Activated CD8-positive, alpha-beta memory T cell treated with anti-CD3 and anti-CD28 coated beads for 36 hours (primary cell): ENCODE results near the gene SCCPDH. TPM values are rescaled to one million over a fixed set of nuclear protein-coding genes. Genes with fewer than 3 reads are reported as not detected.

Experiments
- CTCF ChIA-PET: fragments of 350-600 bp; sonication (Branson Sonifier 250); formaldehyde crosslinking; loops from one replicate; lab custom pipeline; 2021; ENCODE audit warnings: antibody characterized with exemption; lab: Charles Lee
- POLR2A ChIA-PET: fragments of 350-600 bp; sonication (Branson Sonifier 250); formaldehyde crosslinking; loops from one replicate; lab custom pipeline; 2021; ENCODE audit warnings: antibody characterized with exemption; lab: Charles Lee
- total RNA-seq, 2 experiments: library from RNA; stranded (reverse); gene quantifications; one replicate each; pipeline ENCODE4 v1.2.3, GENCODE V29; 2021

Gene SCCPDH
- total RNA-seq, 2 experiments from 2014 or later: 42.1 to 44.1 TPM

GRCh38 chr1:246815693-246816270, 91.6 kb downstream of the SCCPDH start:
- POLR2A ChIA-PET: no interaction called here
- CTCF ChIA-PET: no interaction called here

Other genes with a start within 250 kb of the SCCPDH start
- gene SMYD3, start 217.1 kb upstream of the SCCPDH start, total RNA-seq: 10 to 100 TPM; 17.6 to 20.5 TPM
- gene TFB2M, start 158.1 kb upstream of the SCCPDH start, total RNA-seq: 10 to 100 TPM; 32.3 to 32.6 TPM
- gene CNST, start 158.0 kb upstream of the SCCPDH start, total RNA-seq: 10 to 100 TPM; 26.5 to 26.6 TPM
- gene AHCTF1, start 207.5 kb downstream of the SCCPDH start, total RNA-seq: 10 to 100 TPM; 57.6 to 62.0 TPM